ENCODE results near the gene BET1L.
"Not testable (repeated sequence)": the region's sequence is repeated elsewhere in the genome, so short reads cannot be mapped to it uniquely, and the experiment has no call there.

The BET1L gene

GRCh38 chr11:221998-222789 is 15.0 kb upstream of the BET1L start:
- no peak for TF ChIP-seq CTCF (IDR thresholded peaks at IDR 0.05)
- H3K4me3 ChIP-seq: no peak overlapping the region
- H3K36me3 ChIP-seq: peaks cover 0 to 44% (median 17%) of the 10 kb centered on the region in 3 donors
- peak in 1 of 2 donors; percentile 56 for DNase-seq
- intact Hi-C loops (cut with DNase I; ENCODE audit: low total_unique reads): no loop called here
- H3K27me3 ChIP-seq: no peaks in the 10 kb centered on the region
- H3K27ac ChIP-seq: no peak overlapping the region
- H3K9me3 ChIP-seq: no peaks in the 10 kb centered on the region
- H3K4me1 ChIP-seq: no peaks in the 10 kb centered on the region

DNA sequence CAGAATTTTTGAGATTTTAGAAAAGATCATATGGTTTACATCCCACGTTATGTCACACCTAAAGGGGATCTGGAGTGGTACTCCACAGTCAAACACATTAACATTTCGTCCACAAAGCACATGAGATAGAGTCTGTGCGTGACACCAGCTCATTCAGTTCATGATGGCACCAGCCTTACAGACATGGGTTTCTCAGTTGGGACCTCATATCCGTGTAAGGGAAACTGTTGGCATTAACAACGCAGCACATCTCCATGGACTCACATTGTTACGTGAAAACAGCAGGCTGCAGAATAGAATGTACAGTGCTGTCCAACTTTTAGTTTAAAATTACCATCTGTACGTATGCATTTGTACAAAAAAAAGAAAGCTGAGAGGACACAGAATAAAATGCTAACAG is 14.3 kb upstream of the BET1L start:
- no peaks in the 10 kb centered on the region for H3K27me3 ChIP-seq
- H3K36me3 ChIP-seq: peaks cover 0 to 48% (median 17%) of the 10 kb centered on the region in 3 donors
- no peak overlapping the region for H3K27ac ChIP-seq
- no peaks in the 10 kb centered on the region for H3K4me1 ChIP-seq
- TF ChIP-seq CTCF (IDR thresholded peaks at IDR 0.05): no peak
- DNase-seq: no peak
- no peaks in the 10 kb centered on the region for H3K9me3 ChIP-seq
- intact Hi-C loops (cut with DNase I; ENCODE audit: low total_unique reads): no loop called here
- H3K4me3 ChIP-seq: no peak overlapping the region

GRCh38 chr11:220641-221215 is 13.5 kb upstream of the BET1L start:
- H3K27ac ChIP-seq; H3K4me1 ChIP-seq; DNase-seq; intact Hi-C loops (cut with DNase I; ENCODE audit: low total_unique reads); H3K9me3 ChIP-seq; H3K4me3 ChIP-seq; H3K27me3 ChIP-seq: not testable (repeated sequence)
- peaks cover 0 to 56% (median 20%) of the 10 kb centered on the region in 3 donors for H3K36me3 ChIP-seq

DNA sequence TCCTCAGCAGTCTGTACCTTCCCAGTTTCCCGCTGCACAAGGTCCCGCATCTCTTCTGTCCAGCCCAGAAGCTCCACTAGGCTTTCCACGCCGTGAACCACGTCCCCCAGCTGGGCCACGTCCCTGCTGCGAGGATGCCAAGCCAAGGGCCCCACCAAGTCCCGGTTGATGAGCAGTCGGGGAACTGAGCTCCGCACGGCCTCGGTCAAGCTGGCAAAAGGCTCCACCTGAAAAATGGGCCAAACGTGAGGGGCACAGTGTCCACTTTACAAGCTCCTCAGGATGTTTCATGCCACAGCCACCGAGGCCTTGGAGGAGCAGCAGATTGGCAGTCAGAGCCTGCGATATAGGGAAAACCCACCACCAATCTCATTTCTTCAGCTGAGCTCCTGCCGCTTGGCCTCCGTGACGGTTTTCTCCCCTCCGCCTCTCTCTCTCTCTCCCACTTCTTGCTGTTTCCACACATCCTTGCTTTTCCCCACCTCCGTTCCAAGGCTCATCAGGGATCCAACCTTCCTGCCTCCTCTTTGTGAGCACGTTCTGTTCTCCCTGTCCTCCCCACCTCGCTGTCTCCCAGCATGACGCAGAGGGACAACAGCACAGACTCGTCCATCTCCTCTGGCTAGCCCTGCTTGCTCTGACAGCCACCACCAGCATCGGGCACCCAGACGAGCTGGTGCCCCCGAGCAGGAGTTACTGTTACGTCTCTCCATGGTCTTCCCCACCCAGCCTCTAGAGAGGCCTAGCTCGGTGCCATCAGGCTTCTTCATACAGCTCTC is 11.8 kb upstream of the BET1L start:
- no peak overlapping the region for H3K27ac ChIP-seq
- peaks cover 7 to 69% (median 37%) of the 10 kb centered on the region in 3 donors for H3K36me3 ChIP-seq
- TF ChIP-seq CTCF (IDR thresholded peaks at IDR 0.05): no peak
- no peaks in the 10 kb centered on the region for H3K9me3 ChIP-seq
- intact Hi-C loops (cut with DNase I; ENCODE audit: low total_unique reads): no loop called here
- DNase-seq: no peak
- H3K4me3 ChIP-seq: no peak overlapping the region
- H3K4me1 ChIP-seq: no peaks in the 10 kb centered on the region
- no peaks in the 10 kb centered on the region for H3K27me3 ChIP-seq

DNA sequence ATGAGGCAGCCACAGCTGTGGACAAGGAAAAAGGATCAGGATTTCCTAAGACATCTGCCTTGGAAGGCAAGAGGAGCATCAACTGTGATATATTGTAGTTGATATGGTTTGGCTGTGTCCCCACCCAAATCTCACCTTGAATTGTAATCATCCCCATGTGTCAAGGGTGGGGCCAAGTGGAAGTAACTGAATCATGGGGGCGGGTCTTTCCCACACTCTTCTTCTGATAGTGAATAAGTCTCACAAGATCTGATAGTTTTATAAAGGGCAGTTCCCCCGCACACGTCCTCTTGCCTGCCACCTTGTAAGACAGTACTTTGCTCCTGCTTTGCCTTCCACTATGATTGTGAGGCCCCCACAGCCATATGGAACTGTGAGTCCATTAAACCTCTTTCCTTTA is 10.5 kb upstream of the BET1L start:
- no peak overlapping the region for H3K27ac ChIP-seq
- H3K27me3 ChIP-seq: no peaks in the 10 kb centered on the region
- TF ChIP-seq CTCF (IDR thresholded peaks at IDR 0.05): no peak
- no peaks in the 10 kb centered on the region for H3K4me1 ChIP-seq
- DNase-seq: no peak
- intact Hi-C loops (cut with DNase I; ENCODE audit: low total_unique reads): no loop called here
- peaks cover 12 to 74% (median 49%) of the 10 kb centered on the region in 3 donors for H3K36me3 ChIP-seq
- H3K9me3 ChIP-seq: no peaks in the 10 kb centered on the region
- no peak overlapping the region for H3K4me3 ChIP-seq
